ENCODE results near the gene WHRN. TPM values are rescaled to one million over a fixed set of nuclear protein-coding genes. Genes with fewer than 3 reads are reported as not detected.
A peak's percentile ranks its signal among the peaks of the same experiment; 100 is the strongest.

WHRN gene
- total RNA-seq, 2 experiments from 2014 or later, result 1.9 to 2.1 TPM

- H3K4me3 Mint-ChIP-seq, result no peak overlapping the region
These were observed 18.9 kb downstream of the WHRN start for GRCh38 chr9:114486205-114486963.

DNA sequence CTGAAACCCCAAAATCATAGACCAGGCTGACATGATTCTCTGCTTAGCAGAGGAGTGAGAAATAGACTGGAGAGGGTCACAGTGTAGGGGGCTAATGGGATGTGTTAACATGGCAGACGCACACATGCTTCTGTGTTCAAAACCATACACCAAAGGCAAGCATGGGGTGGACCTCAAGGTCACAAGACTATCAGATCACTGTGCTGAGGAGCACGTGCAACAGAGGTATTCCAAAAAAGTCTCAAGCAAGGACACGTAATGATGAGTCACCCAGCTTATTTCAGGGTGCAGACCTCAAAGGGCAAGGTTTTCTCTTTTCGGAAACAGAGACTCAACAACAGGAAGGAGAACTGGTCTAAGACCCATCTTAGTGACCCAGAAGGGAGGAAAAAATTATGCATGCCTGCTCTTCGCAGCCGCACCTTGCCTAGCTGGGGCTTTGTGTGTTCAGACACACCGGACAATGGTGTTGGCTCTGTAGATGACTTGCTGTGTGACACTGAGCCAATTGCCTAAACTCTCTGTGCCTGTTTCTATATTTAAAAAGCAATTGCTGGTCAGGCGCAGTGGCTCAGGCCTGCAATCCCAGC, 20.3 kb downstream of the WHRN start:
- Mint-ChIP-seq H3K27me3 (ENCODE audit: low read depth) (no peaks in the 10 kb centered on the region), H3K9me3 (no peaks in the 10 kb centered on the region), H3K4me1 (ENCODE audit: low read depth) (peaks cover 23% of the 10 kb centered on the region), H3K27ac (peak overlapping the region; percentile 67), H3K4me3 (no peak overlapping the region), H3K36me3 (ENCODE audit: low read depth) (no peaks in the 10 kb centered on the region)
- intact Hi-C loops (cut with micrococcal nuclease), result loop anchor here (1.0 to 10.0 kb wide), 6 partner anchors 33 to 522 kb away; partner anchors contain the start of gene TMEM268
- peak; percentile 61 for DNase-seq
- CTCF ChIA-PET, result interaction anchor here (0.7 to 7.5 kb wide), 11 partner anchors 9 to 169 kb away, joined by 3 to 83 read pairs (median 4); no protein-coding TSS in a partner anchor

More at GRCh38 chr9:114486205-114486963, 18.9 kb downstream of the WHRN start:
- H3K27ac Mint-ChIP-seq, result peak overlapping the region; percentile 42
- H3K27me3 Mint-ChIP-seq (ENCODE audit: low read depth), result no peaks in the 10 kb centered on the region
- DNase-seq, result peak; percentile 17
- CTCF ChIA-PET, result interaction anchor here (0.6 to 7.5 kb wide), 26 partner anchors 11 to 717 kb away, joined by 3 to 83 read pairs (median 4); partner anchors contain the start of gene TEX53
- intact Hi-C loops (cut with micrococcal nuclease), result loop anchor here (2.0 to 10.0 kb wide), 6 partner anchors 49 to 521 kb away; partner anchors contain the start of genes ATP6V1G1 and TMEM268
- no peaks in the 10 kb centered on the region for H3K9me3 Mint-ChIP-seq
- peaks cover 21% of the 10 kb centered on the region for H3K4me1 Mint-ChIP-seq (ENCODE audit: low read depth)
- H3K36me3 Mint-ChIP-seq (ENCODE audit: low read depth), result no peaks in the 10 kb centered on the region

DNA sequence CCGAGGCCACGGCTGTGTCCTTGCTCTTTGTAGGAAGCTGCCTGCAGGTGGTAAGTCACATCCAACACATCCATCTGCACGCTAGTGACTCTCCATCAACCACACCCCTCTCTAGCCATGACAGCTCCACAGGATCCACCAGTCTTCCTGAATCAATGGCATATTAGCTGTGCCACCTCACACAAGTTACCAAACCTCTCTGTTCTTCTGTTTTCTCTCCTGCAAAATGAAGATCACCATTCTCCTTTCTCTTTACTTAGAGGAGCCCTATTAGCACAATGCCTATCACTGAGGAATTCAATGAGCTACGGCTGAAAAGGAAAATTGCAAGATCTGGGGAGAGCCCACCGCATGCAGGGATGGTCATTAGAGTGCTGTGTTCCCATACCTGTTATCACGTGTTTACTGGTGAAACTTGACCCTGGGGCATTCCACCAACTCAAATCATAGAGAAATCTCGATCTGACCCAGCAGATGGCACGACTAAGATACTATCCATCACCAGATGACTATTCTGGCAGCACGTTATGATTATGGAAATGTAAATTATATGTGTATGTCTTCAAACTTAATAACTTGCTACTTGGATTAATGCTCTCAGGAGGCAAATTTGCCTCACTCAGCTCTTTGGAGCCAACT, 20.9 kb downstream of the WHRN start:
- H3K27ac Mint-ChIP-seq, result no peak overlapping the region
- H3K36me3 Mint-ChIP-seq (ENCODE audit: low read depth), result no peaks in the 10 kb centered on the region
- CTCF ChIA-PET, result interaction anchor here (1.6 to 7.5 kb wide), 5 partner anchors 10 to 170 kb away, joined by 4 to 83 read pairs (median 5); no protein-coding TSS in a partner anchor
- no peaks in the 10 kb centered on the region for H3K27me3 Mint-ChIP-seq (ENCODE audit: low read depth)
- no peak overlapping the region for H3K4me3 Mint-ChIP-seq
- intact Hi-C loops (cut with micrococcal nuclease), result loop anchor here (10.0 kb wide), 1 partner anchor 410 kb away; no protein-coding TSS in a partner anchor
- peaks cover 23% of the 10 kb centered on the region for H3K4me1 Mint-ChIP-seq (ENCODE audit: low read depth)
- no peaks in the 10 kb centered on the region for H3K9me3 Mint-ChIP-seq
- no peak for DNase-seq

- Mint-ChIP-seq H3K27ac (no peak overlapping the region), H3K4me3 (no peak overlapping the region), H3K36me3 (ENCODE audit: low read depth) (no peaks in the 10 kb centered on the region), H3K9me3 (no peaks in the 10 kb centered on the region), H3K27me3 (ENCODE audit: low read depth) (no peaks in the 10 kb centered on the region), H3K4me1 (ENCODE audit: low read depth) (peaks cover 23% of the 10 kb centered on the region)
- DNase-seq, result no peak
- CTCF ChIA-PET, result interaction anchor here (1.8 to 7.5 kb wide), 2 partner anchors 9 to 170 kb away, joined by 5 to 83 read pairs; no protein-coding TSS in a partner anchor
- intact Hi-C loops (cut with micrococcal nuclease), result loop anchor here (10.0 kb wide), 1 partner anchor 411 kb away; no protein-coding TSS in a partner anchor
These were observed 21.8 kb downstream of the WHRN start for GRCh38 chr9:114483499-114483898.

- CTCF ChIA-PET, result interaction anchor here (0.6 to 7.5 kb wide), 2 partner anchors 105 to 171 kb away, joined by 3 to 83 read pairs; partner anchors contain the start of gene ATP6V1G1
- Mint-ChIP-seq H3K9me3 (no peaks in the 10 kb centered on the region), H3K4me3 (no peak overlapping the region), H3K4me1 (ENCODE audit: low read depth) (peaks cover 23% of the 10 kb centered on the region), H3K27ac (no peak overlapping the region), H3K27me3 (ENCODE audit: low read depth) (no peaks in the 10 kb centered on the region), H3K36me3 (ENCODE audit: low read depth) (no peaks in the 10 kb centered on the region)
- intact Hi-C loops (cut with micrococcal nuclease), result loop anchor here (10.0 kb wide), 1 partner anchor 412 kb away; no protein-coding TSS in a partner anchor
- DNase-seq, result no peak
These were observed 22.7 kb downstream of the WHRN start for GRCh38 chr9:114482593-114482992.

- Mint-ChIP-seq H3K27me3 (ENCODE audit: low read depth) (no peaks in the 10 kb centered on the region), H3K9me3 (no peaks in the 10 kb centered on the region), H3K27ac (no peak overlapping the region), H3K4me3 (no peak overlapping the region), H3K36me3 (ENCODE audit: low read depth) (no peaks in the 10 kb centered on the region), H3K4me1 (ENCODE audit: low read depth) (peaks cover 23% of the 10 kb centered on the region)
- DNase-seq, result no peak
- intact Hi-C loops (cut with micrococcal nuclease), result loop anchor here (10.0 kb wide), 1 partner anchor 413 kb away; no protein-coding TSS in a partner anchor
- CTCF ChIA-PET, result no interaction called here
These were observed 23.5 kb downstream of the WHRN start for GRCh38 chr9:114481789-114482188.

GRCh38 chr9:114480746-114481435, 24.4 kb downstream of the WHRN start:
- Mint-ChIP-seq H3K4me1 (ENCODE audit: low read depth) (peaks cover 16% of the 10 kb centered on the region), H3K27me3 (ENCODE audit: low read depth) (no peaks in the 10 kb centered on the region), H3K9me3 (no peaks in the 10 kb centered on the region), H3K4me3 (no peak overlapping the region), H3K36me3 (ENCODE audit: low read depth) (no peaks in the 10 kb centered on the region), H3K27ac (no peak overlapping the region)
- CTCF ChIA-PET, result interaction anchor here (0.9 kb wide), 1 partner anchor 172 kb away, joined by 3 read pairs; no protein-coding TSS in a partner anchor
- intact Hi-C loops (cut with micrococcal nuclease), result loop anchor here (10.0 kb wide), 1 partner anchor 414 kb away; no protein-coding TSS in a partner anchor
- DNase-seq, result no peak

DNA sequence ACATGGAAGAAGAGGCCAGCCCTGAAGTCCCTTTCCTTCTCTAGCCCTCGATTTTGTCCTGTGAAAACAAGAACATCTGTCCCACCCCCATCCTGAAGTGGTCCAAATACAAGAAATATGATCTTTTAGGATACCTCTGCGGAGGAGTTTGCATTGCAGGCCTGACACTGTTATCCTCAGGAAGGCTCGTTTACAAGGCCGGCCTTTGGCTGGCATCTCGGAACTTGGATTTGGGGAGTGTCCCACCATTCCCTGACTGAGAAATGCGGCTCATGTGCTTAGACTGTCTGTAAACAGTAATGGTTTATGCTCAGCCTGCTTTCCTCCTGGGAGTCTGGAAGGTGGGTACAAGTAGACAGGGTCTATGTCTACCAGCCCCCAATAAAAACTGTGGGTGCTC, 26.4 kb downstream of the WHRN start:
- intact Hi-C loops (cut with micrococcal nuclease), result no loop called here
- CTCF ChIA-PET, result no interaction called here
- Mint-ChIP-seq H3K27ac (no peak overlapping the region), H3K27me3 (ENCODE audit: low read depth) (no peaks in the 10 kb centered on the region), H3K4me1 (ENCODE audit: low read depth) (peaks cover 15% of the 10 kb centered on the region), H3K4me3 (no peak overlapping the region), H3K36me3 (ENCODE audit: low read depth) (no peaks in the 10 kb centered on the region), H3K9me3 (no peaks in the 10 kb centered on the region)
- no peak for DNase-seq

DNA sequence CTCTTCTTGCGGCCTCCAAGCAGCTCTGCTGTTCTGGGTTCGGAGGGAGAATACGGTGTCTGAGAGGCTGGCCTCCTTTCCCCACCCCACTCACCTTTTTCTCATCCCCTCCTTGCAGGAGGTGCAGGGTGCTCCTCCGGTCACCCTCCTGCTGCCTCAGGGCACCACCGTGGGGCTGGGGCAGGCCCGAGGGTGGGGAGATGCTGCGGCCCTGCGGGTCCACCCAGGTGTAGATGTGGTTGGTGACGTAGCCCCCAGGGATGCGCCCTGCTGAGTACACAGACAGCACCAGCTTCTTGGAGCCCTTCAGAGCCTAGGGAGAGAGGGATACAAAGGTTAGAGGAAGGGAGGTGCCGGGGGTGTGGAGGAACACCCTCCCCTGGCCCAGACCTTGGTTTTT, 26.8 kb downstream of the WHRN start:
- CTCF ChIA-PET, result no interaction called here
- Mint-ChIP-seq H3K9me3 (no peaks in the 10 kb centered on the region), H3K27ac (no peak overlapping the region), H3K36me3 (ENCODE audit: low read depth) (no peaks in the 10 kb centered on the region), H3K4me3 (no peak overlapping the region), H3K4me1 (ENCODE audit: low read depth) (peaks cover 15% of the 10 kb centered on the region), H3K27me3 (ENCODE audit: low read depth) (no peaks in the 10 kb centered on the region)
- intact Hi-C loops (cut with micrococcal nuclease), result no loop called here
- DNase-seq, result no peak

DNA sequence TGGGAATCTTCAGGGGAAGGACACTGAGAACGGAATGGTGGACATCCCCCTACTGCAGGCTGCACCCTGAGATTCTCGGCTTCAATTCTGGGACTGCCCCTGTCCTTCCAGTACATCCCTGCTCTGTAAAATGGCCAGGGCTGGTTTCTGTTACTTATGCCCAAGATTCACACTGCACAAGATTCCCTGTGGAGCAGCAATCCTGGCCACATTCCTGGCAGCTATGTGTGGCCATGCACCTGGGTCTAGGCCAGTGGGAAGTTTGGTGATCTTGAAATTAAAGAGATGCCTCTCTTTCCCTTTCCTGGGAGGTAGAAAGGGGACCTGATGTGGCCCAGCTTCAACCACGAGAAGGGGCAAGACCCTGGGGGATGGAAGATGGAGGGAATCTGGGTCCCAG, 27.6 kb downstream of the WHRN start:
- Mint-ChIP-seq H3K4me3 (no peak overlapping the region), H3K27me3 (ENCODE audit: low read depth) (no peaks in the 10 kb centered on the region), H3K4me1 (ENCODE audit: low read depth) (peaks cover 15% of the 10 kb centered on the region), H3K27ac (no peak overlapping the region), H3K9me3 (no peaks in the 10 kb centered on the region), H3K36me3 (ENCODE audit: low read depth) (no peaks in the 10 kb centered on the region)
- no peak for DNase-seq
- CTCF ChIA-PET, result no interaction called here
- intact Hi-C loops (cut with micrococcal nuclease), result no loop called here

GRCh38 chr9:114476891-114477469, 28.3 kb downstream of the WHRN start:
- Mint-ChIP-seq H3K9me3 (no peaks in the 10 kb centered on the region), H3K27me3 (ENCODE audit: low read depth) (no peaks in the 10 kb centered on the region), H3K27ac (no peak overlapping the region), H3K4me3 (no peak overlapping the region), H3K4me1 (ENCODE audit: low read depth) (peaks cover 15% of the 10 kb centered on the region), H3K36me3 (ENCODE audit: low read depth) (no peaks in the 10 kb centered on the region)
- CTCF ChIA-PET, result interaction anchor here (1.2 kb wide), 1 partner anchor 30 kb away, joined by 4 read pairs; no protein-coding TSS in a partner anchor
- no peak for DNase-seq
- intact Hi-C loops (cut with micrococcal nuclease), result no loop called here

Measured in activated naive CD4-positive, alpha-beta T cell treated with anti-CD3 and anti-CD28 coated beads for 36 hours (primary cell).